Measurements from ENCODE around the gene ABCC10. TPM values are rescaled to one million over a fixed set of nuclear protein-coding genes. Genes with fewer than 3 reads are reported as not detected.

The ABCC10 gene
- total RNA-seq, 2 experiments from 2014 or later, result 35.7 to 38.5 TPM

DNA sequence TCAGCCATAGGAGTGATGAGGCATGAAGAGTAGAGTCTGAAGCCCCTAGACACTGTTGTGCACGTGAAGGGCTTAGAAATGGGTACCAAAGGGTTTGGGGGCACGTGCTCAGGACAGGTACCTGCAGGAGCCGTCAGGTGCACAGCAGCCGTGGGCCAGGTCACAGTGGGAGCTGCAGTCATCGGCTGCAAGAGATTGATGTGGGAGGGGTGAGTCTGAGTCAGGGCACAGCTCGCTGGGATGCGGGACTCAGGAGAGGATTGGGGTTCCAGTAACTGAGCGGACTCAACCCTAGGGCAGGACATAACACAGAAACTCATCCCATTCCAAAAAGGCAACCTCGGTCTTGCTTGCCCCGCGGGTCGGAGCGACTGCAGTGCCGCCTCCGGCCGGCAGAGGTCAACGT, 27.0 kb downstream of the ABCC10 start:
- DNase-seq (peak in 13 of 14 experiments; percentile 45 to 82 (median 62)), ATAC-seq (ENCODE audit: poor library complexity) (peak; percentile 59)
- H3K36me3 Mint-ChIP-seq (ENCODE audit: low read depth), result peaks cover 28% of the 10 kb centered on the region
- ChIA-PET POLR2A (interaction anchor here (1.7 kb wide), 1 partner anchor 49 kb away, joined by 4 read pairs; no protein-coding TSS in a partner anchor), CTCF (interaction anchor here (0.6 to 2.6 kb wide), 4 partner anchors 16 to 93 kb away, joined by 3 to 13 read pairs (median 3); partner anchors contain the start of gene ABCC10)
- no peaks in the 10 kb centered on the region for H3K9me3 ChIP-seq (ENCODE audit: control insufficient read depth in 1 of 2, insufficient read depth in 1 of 2, low read length in 2 of 2)
- no peaks in the 10 kb centered on the region for H3K27me3 ChIP-seq (ENCODE audit: control insufficient read depth in 1 of 2, insufficient read depth in 2 of 2, low read length in 2 of 2)
- H3K4me3 ChIP-seq (ENCODE audit: low read length), result peak overlapping the region; percentile 73
- H3K4me1 ChIP-seq (ENCODE audit: insufficient read depth, low read length), result peaks cover 19% of the 10 kb centered on the region
- H3K27ac ChIP-seq (ENCODE audit: low read depth in 1 of 2, low read length in 2 of 2), result peak overlapping the region in 1 of 2 donors; percentile 23
- H3K4me3 Mint-ChIP-seq, result peak overlapping the region; percentile 81
- H3K4me1 Mint-ChIP-seq (ENCODE audit: low read depth), result peaks cover 21% of the 10 kb centered on the region
- no peaks in the 10 kb centered on the region for H3K9me3 Mint-ChIP-seq
- TF ChIP-seq CTCF (IDR thresholded peaks at IDR 0.05), result peak; percentile 89
- H3K36me3 ChIP-seq (ENCODE audit: insufficient read depth, low read length), result peaks cover 24% of the 10 kb centered on the region
- intact Hi-C loops (cut with DNase I, micrococcal nuclease), result loop anchor here (1.0 to 2.0 kb wide), 4 partner anchors 23 to 52 kb away; partner anchors contain the start of gene TJAP1 (in 1 of the 2)
- H3K27me3 Mint-ChIP-seq, result no peaks in the 10 kb centered on the region
- H3K27ac Mint-ChIP-seq, result peak overlapping the region; percentile 61

DNA sequence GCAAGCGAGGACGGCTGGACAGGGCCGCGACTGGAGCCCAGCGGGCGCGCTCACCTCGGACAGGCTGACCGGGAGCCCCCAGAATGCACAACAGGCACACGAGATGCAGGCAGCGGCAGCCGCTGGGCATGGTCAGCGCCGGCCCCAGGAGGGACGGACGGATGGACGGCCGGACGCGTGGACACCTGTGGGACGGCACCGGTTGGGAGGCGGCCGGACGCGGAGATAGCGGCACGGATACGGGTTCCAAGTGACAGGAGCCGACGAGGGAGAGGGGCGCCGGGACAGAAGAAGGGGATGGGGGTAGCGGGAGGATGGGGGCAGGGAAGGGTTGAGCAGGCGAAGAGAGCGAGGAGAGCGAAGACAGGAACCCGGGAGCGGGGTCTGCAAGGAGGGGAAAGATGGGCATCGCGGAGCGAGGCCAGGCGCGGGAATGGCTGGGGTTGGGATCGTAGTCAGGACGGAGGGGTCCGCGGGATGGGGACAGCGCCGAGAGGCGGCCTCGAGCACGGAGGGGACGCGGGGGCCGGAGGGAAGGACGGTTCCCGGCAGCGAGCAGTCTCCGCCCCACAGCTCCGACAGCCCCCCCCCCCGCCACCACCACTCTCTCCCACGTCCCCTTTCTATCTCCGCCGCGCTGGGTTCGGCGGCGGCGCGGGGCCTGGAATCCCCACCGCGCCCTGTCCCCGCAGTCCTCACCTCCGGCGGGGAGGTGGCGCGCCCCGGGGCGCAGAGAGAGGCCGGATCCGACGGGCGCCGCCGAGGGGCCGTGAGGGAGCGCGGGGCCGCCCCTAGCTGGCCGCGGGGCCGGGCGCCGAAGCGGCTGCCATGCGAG, 27.6 kb downstream of the ABCC10 start:
- Mint-ChIP-seq H3K27ac (peak overlapping the region; percentile 61), H3K4me3 (peak overlapping the region; percentile 81), H3K27me3 (no peaks in the 10 kb centered on the region), H3K9me3 (no peaks in the 10 kb centered on the region), H3K4me1 (ENCODE audit: low read depth) (peaks cover 21% of the 10 kb centered on the region), H3K36me3 (ENCODE audit: low read depth) (peaks cover 21% of the 10 kb centered on the region)
- intact Hi-C loops (cut with DNase I, micrococcal nuclease), result loop anchor here (1.0 to 2.0 kb wide), 4 partner anchors 22 to 51 kb away; partner anchors contain the start of gene TJAP1 (in 1 of the 2)
- ATAC-seq (ENCODE audit: poor library complexity) (peak; percentile 61), DNase-seq (peak in 10 of 14 experiments; percentile 13 to 75 (median 43))
- POLR2A ChIA-PET, result interaction anchor here (1.0 to 2.7 kb wide), 7 partner anchors 22 to 85 kb away, joined by 3 to 13 read pairs (median 4); partner anchors contain the start of genes ABCC10, TJAP1 and ZNF318
- peak; percentile 54 for TF ChIP-seq CTCF (IDR thresholded peaks at IDR 0.05)
- H3K4me1 ChIP-seq (ENCODE audit: insufficient read depth, low read length), result peaks cover 19% of the 10 kb centered on the region
- peak overlapping the region in 1 of 2 donors; percentile 23 for H3K27ac ChIP-seq (ENCODE audit: low read depth in 1 of 2, low read length in 2 of 2)
- H3K4me3 ChIP-seq (ENCODE audit: low read length), result peak overlapping the region; percentile 73
- H3K27me3 ChIP-seq (ENCODE audit: control insufficient read depth in 1 of 2, insufficient read depth in 2 of 2, low read length in 2 of 2), result no peaks in the 10 kb centered on the region
- peaks cover 17% of the 10 kb centered on the region for H3K36me3 ChIP-seq (ENCODE audit: insufficient read depth, low read length)
- CTCF ChIA-PET, result interaction anchor here (0.9 to 2.6 kb wide), 5 partner anchors 25 to 94 kb away, joined by 3 to 13 read pairs (median 3); partner anchors contain the start of gene ABCC10
- H3K9me3 ChIP-seq (ENCODE audit: control insufficient read depth in 1 of 2, insufficient read depth in 1 of 2, low read length in 2 of 2), result no peaks in the 10 kb centered on the region
